Astrocyte of the cerebellum (primary cell): Measurements from ENCODE around the gene LEP.

Source experiments
- DNase-seq: peaks from one replicate; pipeline ENCODE4 v3.0.0-alpha.2; 2011; ENCODE audit warnings: low read depth
- H3K4me3 ChIP-seq: 2 replicates; pipeline ENCODE4 v1.5.1; 2011; ENCODE audit warnings: mild to moderate bottlenecking, low read depth, low read length, moderate library complexity
- CTCF ChIP-seq: IDR thresholded peaks from 2 replicates; pipeline ENCODE4 v1.5.1; 2012; ENCODE audit warnings: low read length, low read depth, moderate library complexity, mild to moderate bottlenecking; ENCODE audit errors: missing control alignments
- in situ Hi-C: cut with HindIII; loops from 2 replicates; pipeline ENCODE4 v1.10.0; 2017; ENCODE audit warnings: low sequenced_read_pairs

LEP gene

GRCh38 chr7:128254470-128254869, 13.4 kb downstream of the LEP start:
- no peak for DNase-seq
- no peak overlapping the region for H3K4me3 ChIP-seq
- in situ Hi-C loops = no loop called here
- TF ChIP-seq CTCF = no peak

GRCh38 chr7:128255271-128255670, 14.2 kb downstream of the LEP start:
- no peak for DNase-seq
- TF ChIP-seq CTCF = no peak
- in situ Hi-C loops = no loop called here
- H3K4me3 ChIP-seq = no peak overlapping the region

GRCh38 chr7:128257458-128257857, 16.4 kb downstream of the LEP start:
- no peak for TF ChIP-seq CTCF

GRCh38 chr7:128259131-128260061, 18.3 kb downstream of the LEP start:
- TF ChIP-seq CTCF = no peak
- no peak for DNase-seq
- in situ Hi-C loops = no loop called here
- H3K4me3 ChIP-seq = no peak overlapping the region

More at GRCh38 chr7:128257458-128257857, 16.4 kb downstream of the LEP start:
- in situ Hi-C loops = no loop called here
- no peak for DNase-seq
- H3K4me3 ChIP-seq = no peak overlapping the region

GRCh38 chr7:128260069-128260795, 19.2 kb downstream of the LEP start:
- no peak for DNase-seq
- H3K4me3 ChIP-seq = no peak overlapping the region
- in situ Hi-C loops = no loop called here
- TF ChIP-seq CTCF = no peak

- DNase-seq = no peak
- no peak for TF ChIP-seq CTCF
- in situ Hi-C loops = no loop called here
- no peak overlapping the region for H3K4me3 ChIP-seq
Observed at GRCh38 chr7:128262273-128263028, 21.4 kb downstream of the LEP start.
